ENCODE measurements around the gene CNTLN. TPM values are rescaled to one million over a fixed set of nuclear protein-coding genes. Genes with fewer than 3 reads are reported as not detected.
"Not testable (repeated sequence)": the region's sequence is repeated elsewhere in the genome, so short reads cannot be mapped to it uniquely, and the experiment has no call there.

The CNTLN gene
- total RNA-seq, 1 donor from 2014 or later = 7.8 TPM

DNA sequence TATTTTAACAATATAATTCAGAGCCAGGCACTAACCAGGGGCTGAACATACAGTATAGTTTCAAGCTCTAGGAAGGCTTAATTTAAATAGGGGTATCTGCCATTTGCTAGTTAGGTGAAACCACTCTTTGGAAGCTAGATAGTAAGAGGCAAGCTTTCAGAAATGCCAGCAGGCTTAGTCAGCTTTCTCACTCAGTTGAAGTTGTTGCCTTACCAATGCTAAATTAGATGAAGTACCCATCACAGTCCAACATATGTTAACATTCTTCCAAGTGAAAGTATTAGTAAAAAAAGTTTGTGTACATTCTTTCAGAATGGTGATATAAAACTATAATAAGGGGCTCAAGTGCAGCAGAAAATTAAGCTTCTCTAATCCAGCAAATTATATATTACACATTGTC lies 215.0 kb downstream of the CNTLN start:
- Mint-ChIP-seq H3K27ac (ENCODE audit: unreplicated experiment) (no peak overlapping the region), H3K9me3 (ENCODE audit: low read depth) (no peaks in the 10 kb centered on the region), H3K4me3 (ENCODE audit: unreplicated experiment) (no peak overlapping the region), H3K36me3 (ENCODE audit: low read depth) (peaks cover 7% of the 10 kb centered on the region), H3K27me3 (ENCODE audit: low read depth) (no peaks in the 10 kb centered on the region), H3K4me1 (ENCODE audit: low read depth) (peaks cover 10% of the 10 kb centered on the region)
- DNase-seq (ENCODE audit: low spot score) = no peak
- TF ChIP-seq, protein P1, sequence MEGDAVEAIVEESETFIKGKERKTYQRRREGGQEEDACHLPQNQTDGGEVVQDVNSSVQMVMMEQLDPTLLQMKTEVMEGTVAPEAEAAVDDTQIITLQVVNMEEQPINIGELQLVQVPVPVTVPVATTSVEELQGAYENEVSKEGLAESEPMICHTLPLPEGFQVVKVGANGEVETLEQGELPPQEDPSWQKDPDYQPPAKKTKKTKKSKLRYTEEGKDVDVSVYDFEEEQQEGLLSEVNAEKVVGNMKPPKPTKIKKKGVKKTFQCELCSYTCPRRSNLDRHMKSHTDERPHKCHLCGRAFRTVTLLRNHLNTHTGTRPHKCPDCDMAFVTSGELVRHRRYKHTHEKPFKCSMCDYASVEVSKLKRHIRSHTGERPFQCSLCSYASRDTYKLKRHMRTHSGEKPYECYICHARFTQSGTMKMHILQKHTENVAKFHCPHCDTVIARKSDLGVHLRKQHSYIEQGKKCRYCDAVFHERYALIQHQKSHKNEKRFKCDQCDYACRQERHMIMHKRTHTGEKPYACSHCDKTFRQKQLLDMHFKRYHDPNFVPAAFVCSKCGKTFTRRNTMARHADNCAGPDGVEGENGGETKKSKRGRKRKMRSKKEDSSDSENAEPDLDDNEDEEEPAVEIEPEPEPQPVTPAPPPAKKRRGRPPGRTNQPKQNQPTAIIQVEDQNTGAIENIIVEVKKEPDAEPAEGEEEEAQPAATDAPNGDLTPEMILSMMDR (IDR thresholded peaks at IDR 0.05) = no peak

DNA sequence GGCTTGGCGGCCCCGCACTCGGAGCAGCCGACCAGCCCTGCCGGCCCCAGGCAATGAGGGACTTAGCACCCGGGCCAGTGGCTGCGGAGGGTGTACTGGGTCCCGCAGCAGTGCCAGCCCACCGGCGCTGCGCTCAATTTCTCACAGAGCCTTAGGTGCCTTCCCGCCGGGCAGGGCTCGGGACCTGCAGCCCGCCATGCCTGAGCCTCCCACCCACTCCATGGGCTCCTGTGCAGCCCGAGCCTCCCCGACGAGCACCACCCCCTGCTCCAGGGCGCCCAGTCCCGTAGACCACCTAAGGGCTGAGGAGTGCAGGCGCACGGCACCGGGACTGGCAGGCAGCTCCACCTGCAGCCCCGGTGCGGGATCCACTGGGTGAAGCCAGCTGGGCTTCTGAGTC lies 219.2 kb downstream of the CNTLN start:
- not testable (repeated sequence) for H3K36me3 Mint-ChIP-seq (ENCODE audit: low read depth); H3K27ac Mint-ChIP-seq (ENCODE audit: unreplicated experiment); H3K4me1 Mint-ChIP-seq (ENCODE audit: low read depth); H3K9me3 Mint-ChIP-seq (ENCODE audit: low read depth); H3K4me3 Mint-ChIP-seq (ENCODE audit: unreplicated experiment); DNase-seq (ENCODE audit: low spot score); H3K27me3 Mint-ChIP-seq (ENCODE audit: low read depth)

GRCh38 chr9:17361378-17361777 lies 226.5 kb downstream of the CNTLN start:
- Mint-ChIP-seq H3K27me3 (ENCODE audit: low read depth) (no peaks in the 10 kb centered on the region), H3K4me1 (ENCODE audit: low read depth) (no peaks in the 10 kb centered on the region), H3K4me3 (ENCODE audit: unreplicated experiment) (no peak overlapping the region), H3K36me3 (ENCODE audit: low read depth) (peaks cover 1% of the 10 kb centered on the region), H3K27ac (ENCODE audit: unreplicated experiment) (no peak overlapping the region), H3K9me3 (ENCODE audit: low read depth) (no peaks in the 10 kb centered on the region)
- TF ChIP-seq, protein P1 (IDR thresholded peaks at IDR 0.05) = no peak
- DNase-seq (ENCODE audit: low spot score) = no peak

GRCh38 chr9:17367035-17367434 lies 232.2 kb downstream of the CNTLN start:
- Mint-ChIP-seq H3K36me3 (ENCODE audit: low read depth) (peaks cover 15% of the 10 kb centered on the region), H3K27me3 (ENCODE audit: low read depth) (no peaks in the 10 kb centered on the region), H3K9me3 (ENCODE audit: low read depth) (peaks cover 13% of the 10 kb centered on the region), H3K27ac (ENCODE audit: unreplicated experiment) (no peak overlapping the region), H3K4me1 (ENCODE audit: low read depth) (no peaks in the 10 kb centered on the region), H3K4me3 (ENCODE audit: unreplicated experiment) (no peak overlapping the region)
- TF ChIP-seq, protein P1 (IDR thresholded peaks at IDR 0.05) = no peak
- DNase-seq (ENCODE audit: low spot score) = no peak

- Mint-ChIP-seq H3K9me3 (ENCODE audit: low read depth) (peaks cover 9% of the 10 kb centered on the region), H3K4me1 (ENCODE audit: low read depth) (no peaks in the 10 kb centered on the region), H3K27me3 (ENCODE audit: low read depth) (no peaks in the 10 kb centered on the region), H3K27ac (ENCODE audit: unreplicated experiment) (no peak overlapping the region), H3K4me3 (ENCODE audit: unreplicated experiment) (no peak overlapping the region), H3K36me3 (ENCODE audit: low read depth) (peaks cover 7% of the 10 kb centered on the region)
- DNase-seq (ENCODE audit: low spot score) = no peak
- TF ChIP-seq, protein P1 (IDR thresholded peaks at IDR 0.05) = no peak
These were observed 245.5 kb downstream of the CNTLN start for GRCh38 chr9:17380126-17380861.

GRCh38 chr9:17387565-17387964 lies 252.7 kb downstream of the CNTLN start:
- Mint-ChIP-seq H3K36me3 (ENCODE audit: low read depth) (peaks cover 2% of the 10 kb centered on the region), H3K4me1 (ENCODE audit: low read depth) (no peaks in the 10 kb centered on the region), H3K4me3 (ENCODE audit: unreplicated experiment) (no peak overlapping the region), H3K9me3 (ENCODE audit: low read depth) (no peaks in the 10 kb centered on the region), H3K27me3 (ENCODE audit: low read depth) (no peaks in the 10 kb centered on the region), H3K27ac (ENCODE audit: unreplicated experiment) (no peak overlapping the region)
- DNase-seq (ENCODE audit: low spot score) = no peak
- TF ChIP-seq, protein P1 (IDR thresholded peaks at IDR 0.05) = no peak
